Ishikawa (cell line): ENCODE results near the gene ALDH1B1.

ENCODE experiments used
- EGR1 ChIP-seq: IDR thresholded peaks from 2 replicates; pipeline ENCODE4 v1.6.1; 2012
- EP300 ChIP-seq: IDR thresholded peaks from 2 replicates; pipeline ENCODE4 v1.6.1; 2012; ENCODE audit warnings: borderline replicate concordance
- FOXM1 ChIP-seq: IDR thresholded peaks from 2 replicates; pipeline ENCODE4 v1.6.1; 2012; ENCODE audit warnings: low read depth, borderline replicate concordance
- TEAD4 ChIP-seq: IDR thresholded peaks from 2 replicates; pipeline ENCODE4 v1.6.1; 2012
- TF ChIP-seq, protein P1 (sequence below): IDR thresholded peaks from 2 replicates; pipeline ENCODE4 v1.6.1; 2012
- TF ChIP-seq, protein P2 (sequence below): IDR thresholded peaks from 2 replicates; pipeline ENCODE4 v1.6.1; 2012

DNA sequence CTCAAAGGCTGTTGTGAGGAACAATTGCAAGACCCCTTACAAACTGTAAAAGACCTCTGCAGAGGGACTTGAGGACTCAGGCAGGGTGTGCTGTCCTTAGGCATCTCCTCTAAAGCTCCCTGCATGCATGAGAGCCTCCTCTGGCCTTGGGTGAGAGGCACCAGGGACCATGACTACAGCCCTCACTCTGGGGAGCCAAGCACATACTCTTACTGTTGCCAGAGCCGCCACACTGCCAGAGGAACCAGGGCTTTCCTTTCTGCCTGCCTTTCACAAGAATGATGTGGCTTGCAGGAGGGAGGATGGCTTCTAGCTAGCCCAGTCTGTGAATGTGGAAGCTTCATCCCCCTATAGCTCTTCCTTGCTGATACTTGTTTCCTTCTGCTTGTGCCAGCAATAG, 25.9 kb downstream of the ALDH1B1 start:
- TF ChIP-seq, protein P1, sequence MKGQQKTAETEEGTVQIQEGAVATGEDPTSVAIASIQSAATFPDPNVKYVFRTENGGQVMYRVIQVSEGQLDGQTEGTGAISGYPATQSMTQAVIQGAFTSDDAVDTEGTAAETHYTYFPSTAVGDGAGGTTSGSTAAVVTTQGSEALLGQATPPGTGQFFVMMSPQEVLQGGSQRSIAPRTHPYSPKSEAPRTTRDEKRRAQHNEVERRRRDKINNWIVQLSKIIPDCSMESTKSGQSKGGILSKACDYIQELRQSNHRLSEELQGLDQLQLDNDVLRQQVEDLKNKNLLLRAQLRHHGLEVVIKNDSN: no peak
- TF ChIP-seq EP300: no peak
- TF ChIP-seq EGR1: no peak
- TF ChIP-seq TEAD4: no peak
- no peak for TF ChIP-seq FOXM1
- TF ChIP-seq, protein P2, sequence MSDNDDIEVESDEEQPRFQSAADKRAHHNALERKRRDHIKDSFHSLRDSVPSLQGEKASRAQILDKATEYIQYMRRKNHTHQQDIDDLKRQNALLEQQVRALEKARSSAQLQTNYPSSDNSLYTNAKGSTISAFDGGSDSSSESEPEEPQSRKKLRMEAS: no peak
